ENCODE measurements around the gene RCOR3.

Gene RCOR3

GRCh38 chr1:211326140-211326527 lies 67.0 kb downstream of the RCOR3 start:
- no peak for DNase-seq

GRCh38 chr1:211326528-211327345 lies 67.6 kb downstream of the RCOR3 start, which contains the start of gene TRAF5:
Gene TRAF5 (plus strand): TSS chr1:211326833. CDS start chr1:211353240, 26,407 bp downstream.
- DNase-seq = peak; percentile 78

- DNase-seq = peak; percentile 88
These were observed 68.3 kb downstream of the RCOR3 start for GRCh38 chr1:211327346-211327921.

- DNase-seq = no peak
These were observed 69.0 kb downstream of the RCOR3 start for GRCh38 chr1:211328084-211328694.

- DNase-seq = no peak
These were observed 69.8 kb downstream of the RCOR3 start for GRCh38 chr1:211328866-211329475.

GRCh38 chr1:211329764-211330201 lies 70.6 kb downstream of the RCOR3 start:
- DNase-seq = no peak

- DNase-seq = no peak
These were observed 71.2 kb downstream of the RCOR3 start for GRCh38 chr1:211330282-211330936.

- DNase-seq = no peak
These were observed 72.0 kb downstream of the RCOR3 start for GRCh38 chr1:211331011-211331709.

- no peak for DNase-seq
These were observed 73.0 kb downstream of the RCOR3 start for GRCh38 chr1:211332036-211332616.

- no peak for DNase-seq
These were observed 73.7 kb downstream of the RCOR3 start for GRCh38 chr1:211332830-211333229.

GRCh38 chr1:211333906-211334305 lies 74.7 kb downstream of the RCOR3 start:
- no peak for DNase-seq

- DNase-seq = no peak
These were observed 75.8 kb downstream of the RCOR3 start for GRCh38 chr1:211334986-211335385.

- DNase-seq = no peak
These were observed 76.5 kb downstream of the RCOR3 start for GRCh38 chr1:211335522-211336157.

- no peak for DNase-seq
These were observed 77.0 kb downstream of the RCOR3 start for GRCh38 chr1:211336161-211336560.

- DNase-seq = no peak
These were observed 77.6 kb downstream of the RCOR3 start for GRCh38 chr1:211336775-211337174.

- no peak for DNase-seq
These were observed 78.5 kb downstream of the RCOR3 start for GRCh38 chr1:211337430-211338223.

GRCh38 chr1:211338224-211338620 lies 79.1 kb downstream of the RCOR3 start:
- no peak for DNase-seq

- peak; percentile 44 for DNase-seq
These were observed 80.5 kb downstream of the RCOR3 start for GRCh38 chr1:211339631-211340041.

- no peak for DNase-seq
These were observed 81.7 kb downstream of the RCOR3 start for GRCh38 chr1:211340622-211341507.
